GM18507 (cell line): ENCODE results near the gene CBFA2T3.

Source experiments
- DNase-seq: peaks from one replicate; pipeline ENCODE4 v3.0.0; 2011; ENCODE audit warnings: low read depth; ENCODE audit not compliant: insufficient read length; ENCODE audit errors: extremely low spot score
- FAIRE-seq: peaks from 2 replicates; lab custom pipeline; 2011; peaks lifted over from hg19 to GRCh38; lab: Jason Lieb, UNC

The CBFA2T3 gene

GRCh38 chr16:89000207-89000959 is 23.4 kb upstream of the CBFA2T3 start:
- FAIRE-seq, result no peak

GRCh38 chr16:88999457-89000206 is 22.6 kb upstream of the CBFA2T3 start:
- DNase-seq, result no peak
- FAIRE-seq, result no peak

More at GRCh38 chr16:89000207-89000959, 23.4 kb upstream of the CBFA2T3 start:
- DNase-seq, result no peak

GRCh38 chr16:88995746-88996535 is 18.9 kb upstream of the CBFA2T3 start:
- FAIRE-seq (no peak), DNase-seq (no peak)

GRCh38 chr16:88995194-88995593 is 18.2 kb upstream of the CBFA2T3 start:
- DNase-seq (no peak), FAIRE-seq (no peak)

- FAIRE-seq (no peak), DNase-seq (no peak)
These were observed 17.7 kb upstream of the CBFA2T3 start for GRCh38 chr16:88994695-88995094.

- no peak for FAIRE-seq
These were observed 17.1 kb upstream of the CBFA2T3 start for GRCh38 chr16:88993946-88994600.

GRCh38 chr16:88993166-88993761 is 16.3 kb upstream of the CBFA2T3 start:
- FAIRE-seq (no peak), DNase-seq (no peak)

More at GRCh38 chr16:88993946-88994600, 17.1 kb upstream of the CBFA2T3 start:
- DNase-seq, result no peak

GRCh38 chr16:88992351-88993165 is 15.6 kb upstream of the CBFA2T3 start:
- FAIRE-seq, result no peak
- DNase-seq, result no peak

GRCh38 chr16:88991813-88992350 is 14.9 kb upstream of the CBFA2T3 start:
- FAIRE-seq, result no peak
- no peak for DNase-seq

- no peak for DNase-seq
- FAIRE-seq, result no peak
These were observed 13.0 kb upstream of the CBFA2T3 start for GRCh38 chr16:88989852-88990547.

- no peak for DNase-seq
- no peak for FAIRE-seq
These were observed 12.2 kb upstream of the CBFA2T3 start for GRCh38 chr16:88988980-88989811.

- no peak for DNase-seq
- no peak for FAIRE-seq
These were observed 8.5 kb upstream of the CBFA2T3 start for GRCh38 chr16:88985521-88985920.

GRCh38 chr16:88983771-88984687 is 7.0 kb upstream of the CBFA2T3 start:
- peak; percentile 44 for DNase-seq
- peak; percentile 80 for FAIRE-seq

GRCh38 chr16:88983165-88983564 is 6.2 kb upstream of the CBFA2T3 start:
- DNase-seq (no peak), FAIRE-seq (peak; percentile 59)

GRCh38 chr16:88982286-88983084 is 5.5 kb upstream of the CBFA2T3 start:
- FAIRE-seq, result no peak

More at GRCh38 chr16:88982286-88983084, 5.5 kb upstream of the CBFA2T3 start:
- no peak for DNase-seq
